Inflammatory macrophage treated with lipopolysaccharide for 4 hours (primary cell): ENCODE measurements around the gene RSPH10B2.
A peak's percentile ranks its signal among the peaks of the same experiment; 100 is the strongest.
"Not testable (repeated sequence)": the region's sequence is repeated elsewhere in the genome, so short reads cannot be mapped to it uniquely, and the experiment has no call there.

ENCODE experiments used
- DNase-seq: peaks from one replicate; pipeline ENCODE4 v3.0.0-alpha.2; 2020

RSPH10B2 gene

DNA sequence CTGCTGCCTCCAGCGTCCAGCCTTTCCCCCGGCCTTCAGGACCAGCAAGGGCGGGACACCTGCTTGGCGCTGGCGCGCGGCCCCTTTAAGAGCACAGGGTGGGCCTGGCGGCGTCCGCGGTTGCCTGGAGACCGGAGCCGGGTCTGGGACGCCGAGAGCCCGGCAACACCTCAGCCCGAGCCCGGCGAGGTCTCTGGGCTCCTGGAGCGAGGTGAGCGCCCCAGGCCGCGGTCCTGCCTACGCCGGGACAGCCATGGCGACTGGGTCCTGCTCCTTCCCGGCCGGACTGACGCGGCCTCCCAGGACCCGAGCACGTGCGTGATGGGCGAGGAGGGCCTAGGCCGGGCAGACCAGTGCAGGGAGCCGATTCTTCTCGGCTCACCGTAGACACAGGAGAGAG, at the start of gene RSPH10B2:
Gene RSPH10B2, plus strand, starts transcription at position 140 of the 400 bp plus-strand sequence. CDS start 3,575 bp downstream, outside the sequence.
- DNase-seq, result not testable (repeated sequence)

DNA sequence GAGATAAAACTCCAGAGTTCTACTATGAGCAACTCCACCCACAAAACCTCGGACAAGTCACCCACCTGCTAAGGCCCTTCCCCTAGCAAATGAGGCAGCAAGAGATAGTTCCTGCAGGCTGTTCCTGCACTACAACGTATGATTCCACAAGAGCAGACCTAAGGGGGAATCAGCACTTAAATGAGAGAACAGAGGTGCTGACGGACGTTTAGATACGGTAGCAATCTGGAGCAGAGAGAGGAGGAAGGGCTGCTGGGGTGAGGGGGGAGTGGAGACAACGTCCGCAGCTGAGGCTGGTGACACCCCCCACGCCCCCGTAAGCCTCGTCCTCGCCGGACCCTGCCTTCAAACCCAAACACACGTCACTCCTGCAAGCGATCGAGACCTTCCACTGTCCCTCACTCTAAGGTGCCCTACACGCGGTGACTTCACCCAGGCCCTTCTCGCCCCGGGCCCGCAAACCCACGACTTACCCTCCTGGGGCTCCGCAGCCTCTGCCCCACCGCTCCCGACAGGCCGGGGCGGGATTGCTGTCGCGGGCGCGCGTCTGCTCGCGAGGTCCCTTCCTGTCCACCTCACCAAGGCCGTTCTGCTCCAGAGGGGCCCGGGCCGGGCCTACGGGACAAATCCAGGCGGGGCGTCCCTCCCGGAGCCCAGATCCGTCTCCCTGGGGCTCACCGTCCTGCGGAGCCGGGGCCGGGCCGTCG, 47.8 kb upstream of the RSPH10B2 start:
- DNase-seq, result peak; percentile 30

DNA sequence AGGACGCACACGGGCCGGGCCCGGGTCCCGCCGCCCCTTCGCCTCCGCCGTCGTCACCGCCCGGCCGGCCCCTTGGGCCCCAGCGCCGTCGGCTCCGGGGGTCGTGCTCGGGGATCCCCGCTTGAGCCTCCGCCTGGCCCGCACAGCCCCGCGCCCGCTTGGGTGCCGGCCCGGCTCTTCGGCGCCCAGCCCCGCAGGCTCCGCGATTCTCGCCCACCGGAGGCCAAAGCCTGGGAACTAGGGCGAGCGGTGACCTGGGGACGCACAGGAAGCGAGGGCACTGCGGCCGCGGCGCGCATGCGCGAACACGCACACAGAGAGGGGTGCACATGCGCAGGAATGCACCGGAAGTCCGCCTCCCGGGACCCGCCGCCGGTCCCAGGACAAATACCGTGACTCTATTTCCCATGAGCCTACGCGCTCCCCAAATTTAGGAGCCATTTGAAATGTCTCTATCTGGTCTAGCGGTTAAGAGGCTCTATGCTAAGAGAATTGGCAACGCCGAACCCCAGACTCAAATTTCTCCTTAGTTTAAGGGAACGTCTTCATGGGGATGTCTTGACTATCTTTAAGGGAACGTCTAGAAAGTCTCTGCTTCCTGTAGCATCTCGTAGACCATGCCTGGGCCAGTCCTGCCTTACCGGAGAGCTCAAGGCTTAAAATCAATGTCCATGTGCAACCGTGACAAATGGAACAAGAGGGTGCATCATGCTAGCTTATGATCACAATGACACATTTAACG, 47.1 kb upstream of the RSPH10B2 start, which contains the start of gene ZNF12:
Gene ZNF12, minus strand, starts transcription at position 282 of the 742 bp plus-strand sequence. CDS start 1,774 bp downstream, outside the sequence.
- peak; percentile 98 for DNase-seq

DNA sequence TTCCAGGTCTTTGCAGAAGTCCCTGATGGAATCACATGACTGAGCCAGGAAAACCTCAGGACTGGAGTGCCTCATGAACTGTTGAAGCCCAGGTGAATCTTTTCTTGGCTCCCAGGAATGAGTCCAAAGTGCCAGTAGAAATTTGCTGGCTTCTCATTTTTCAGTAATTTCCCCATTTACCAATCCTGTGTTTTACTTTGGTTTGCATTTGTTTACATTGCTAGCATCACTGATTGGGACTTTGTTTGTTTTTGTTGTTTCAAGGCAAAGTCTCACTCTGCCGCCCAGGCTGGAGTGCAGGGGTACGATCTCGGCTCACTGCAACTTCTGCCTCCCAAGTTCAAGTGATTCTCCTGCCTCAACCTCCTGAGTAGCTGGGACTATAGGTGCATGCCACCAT, 45.6 kb upstream of the RSPH10B2 start:
- DNase-seq, result no peak

DNA sequence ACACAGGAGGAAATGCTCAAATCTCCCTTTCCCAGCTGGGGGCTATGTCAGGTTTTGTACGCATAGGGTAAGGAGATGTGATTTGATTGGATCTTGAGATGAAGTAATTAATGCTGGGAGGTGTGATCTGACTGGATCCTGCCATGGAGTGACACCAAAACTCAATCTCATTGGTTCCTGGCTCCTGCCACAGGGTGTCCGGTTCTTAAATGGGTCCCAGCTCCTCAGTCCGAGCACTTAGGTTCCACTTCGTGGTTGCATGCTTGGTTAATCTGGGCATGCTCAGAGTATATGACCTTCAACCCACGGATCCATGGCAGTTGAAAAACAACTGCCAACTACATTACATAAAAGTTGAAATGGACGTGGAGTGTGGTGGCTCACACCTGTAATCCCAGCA, 44.1 kb upstream of the RSPH10B2 start:
- DNase-seq, result no peak

DNA sequence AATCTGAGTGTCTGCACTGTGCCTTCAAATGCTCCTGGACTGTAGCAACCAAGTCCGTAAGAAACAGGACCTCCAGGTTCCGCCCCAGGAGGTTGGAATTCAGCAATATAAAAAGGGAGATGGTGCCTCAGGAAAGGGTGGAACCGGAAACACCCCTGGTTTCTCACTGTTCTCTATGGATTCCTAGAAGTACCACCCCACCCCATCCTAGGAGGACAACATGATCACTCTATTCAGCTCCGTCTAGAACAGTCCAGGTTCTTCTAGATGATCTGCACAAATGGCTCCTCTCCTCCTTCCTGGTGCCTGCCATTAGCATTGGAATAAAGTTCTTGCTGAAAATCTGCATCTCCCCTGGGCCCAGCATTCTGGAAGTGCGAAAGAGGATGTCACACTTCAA, 39.5 kb upstream of the RSPH10B2 start:
- no peak for DNase-seq

DNA sequence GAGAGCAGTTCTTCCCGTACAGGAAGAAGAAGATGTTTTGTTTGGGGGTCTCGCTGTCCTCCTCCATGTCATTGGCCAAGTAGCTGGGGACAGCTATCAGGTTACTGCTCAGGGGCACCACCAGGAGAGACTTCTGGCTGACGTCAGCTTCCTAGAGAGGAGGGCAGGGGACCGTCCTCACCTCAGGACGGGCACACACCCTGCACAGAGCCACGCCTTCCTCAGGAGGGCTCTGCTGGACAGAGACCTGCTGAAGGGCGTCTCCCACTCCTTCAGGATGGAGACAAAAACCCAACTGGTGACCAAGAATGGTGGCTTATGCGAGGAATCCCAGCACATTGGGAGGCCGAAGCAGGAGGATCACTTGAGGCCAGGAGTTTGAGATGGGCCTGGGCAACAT, 38.0 kb upstream of the RSPH10B2 start:
- not testable (repeated sequence) for DNase-seq

DNA sequence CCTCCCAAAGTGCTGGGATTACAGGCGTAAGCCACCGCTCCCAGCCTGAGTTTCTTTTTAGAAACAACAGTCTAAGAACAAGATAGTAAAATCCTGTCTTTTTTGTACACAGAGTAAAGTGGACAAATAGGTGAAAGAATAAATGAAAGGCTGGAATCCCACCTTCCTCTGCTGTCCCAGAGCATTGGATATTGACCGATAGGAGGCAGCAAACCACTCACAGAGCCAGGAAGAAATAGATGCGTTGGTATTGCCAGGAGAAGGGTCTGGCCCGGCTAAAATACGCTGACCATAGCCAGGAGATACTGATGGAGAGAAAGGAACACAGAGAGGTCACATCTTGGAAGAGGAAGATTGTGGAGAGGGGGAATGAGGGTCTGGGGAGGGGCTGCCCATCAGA, 35.8 kb upstream of the RSPH10B2 start:
- no peak for DNase-seq

DNA sequence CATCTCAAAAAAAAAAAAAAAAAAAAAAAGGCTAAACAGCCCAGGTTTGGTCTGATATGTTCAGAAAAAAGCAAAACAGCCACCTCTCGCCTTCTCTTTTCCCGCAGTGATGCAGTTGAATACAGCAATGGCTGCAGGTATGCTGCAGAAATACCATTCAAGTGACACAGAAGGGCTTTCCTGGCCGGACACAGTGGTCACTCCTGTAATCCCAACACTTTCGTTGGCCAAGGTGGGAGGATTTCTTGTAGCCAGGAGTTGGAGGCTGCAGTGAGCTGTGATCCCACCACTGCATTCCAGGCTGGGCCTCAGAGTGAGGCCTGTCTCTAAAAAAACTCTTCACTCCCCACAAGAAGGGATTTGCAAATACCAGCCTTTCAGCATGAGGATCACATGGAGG, 29.6 kb upstream of the RSPH10B2 start:
- DNase-seq, result not testable (repeated sequence)

DNA sequence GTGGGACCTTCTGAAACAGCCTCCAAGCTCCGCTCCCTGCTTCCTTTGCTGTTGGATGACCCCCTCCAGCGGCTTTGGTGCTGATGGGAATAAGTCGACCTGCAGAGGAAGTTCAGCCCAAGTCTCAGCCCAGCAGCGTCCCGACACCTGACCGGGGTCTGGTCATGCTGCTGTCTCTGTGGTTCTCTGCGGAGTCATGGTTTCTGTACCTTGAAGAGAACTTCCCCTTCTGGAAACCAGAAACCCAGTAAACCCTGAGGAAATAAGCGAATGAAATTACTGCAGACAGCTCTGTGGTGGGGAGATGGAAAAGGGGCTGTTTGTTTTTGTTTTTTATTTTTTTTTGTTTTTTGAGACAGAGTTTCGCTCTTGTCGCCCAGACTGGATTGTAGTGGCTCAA, 28.9 kb upstream of the RSPH10B2 start:
- DNase-seq, result peak; percentile 65

DNA sequence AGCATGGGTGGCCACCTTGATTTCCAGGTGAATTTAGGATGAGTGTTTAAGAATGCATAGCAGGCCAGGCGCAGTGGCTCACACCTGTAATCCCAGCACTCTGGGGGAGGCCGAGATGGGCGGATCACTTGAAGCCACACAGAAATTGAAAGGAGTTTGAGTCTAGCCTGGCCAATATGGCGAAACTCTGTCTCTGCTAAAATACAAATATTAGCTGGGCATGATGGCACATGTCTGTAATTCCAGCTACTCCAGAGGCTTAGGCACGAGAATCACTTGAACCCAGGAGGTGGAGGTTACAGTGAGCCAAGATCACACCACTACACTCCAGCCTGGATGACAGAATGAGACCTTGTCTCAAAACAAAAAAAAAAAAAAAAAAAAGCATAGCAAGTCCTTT, 27.6 kb upstream of the RSPH10B2 start:
- DNase-seq, result not testable (repeated sequence)

DNA sequence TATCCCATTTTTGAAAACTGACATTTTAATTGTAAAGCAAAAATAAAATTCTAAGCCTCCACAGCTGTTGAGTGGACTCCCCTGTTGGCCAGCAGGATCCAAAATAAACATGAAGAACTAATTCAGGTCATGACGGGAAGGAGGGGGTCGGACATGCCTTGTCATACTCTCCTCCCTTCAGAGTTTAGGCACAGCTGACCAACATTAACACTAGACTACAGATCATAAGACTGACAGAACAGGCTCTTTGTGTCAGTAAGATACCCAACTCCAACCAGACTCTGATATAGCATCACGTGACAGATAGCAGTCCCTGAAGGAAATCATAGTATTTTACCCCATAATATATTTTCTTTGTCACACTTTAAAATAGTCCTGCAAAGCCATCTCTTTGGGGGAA, 26.2 kb upstream of the RSPH10B2 start:
- DNase-seq, result no peak

DNA sequence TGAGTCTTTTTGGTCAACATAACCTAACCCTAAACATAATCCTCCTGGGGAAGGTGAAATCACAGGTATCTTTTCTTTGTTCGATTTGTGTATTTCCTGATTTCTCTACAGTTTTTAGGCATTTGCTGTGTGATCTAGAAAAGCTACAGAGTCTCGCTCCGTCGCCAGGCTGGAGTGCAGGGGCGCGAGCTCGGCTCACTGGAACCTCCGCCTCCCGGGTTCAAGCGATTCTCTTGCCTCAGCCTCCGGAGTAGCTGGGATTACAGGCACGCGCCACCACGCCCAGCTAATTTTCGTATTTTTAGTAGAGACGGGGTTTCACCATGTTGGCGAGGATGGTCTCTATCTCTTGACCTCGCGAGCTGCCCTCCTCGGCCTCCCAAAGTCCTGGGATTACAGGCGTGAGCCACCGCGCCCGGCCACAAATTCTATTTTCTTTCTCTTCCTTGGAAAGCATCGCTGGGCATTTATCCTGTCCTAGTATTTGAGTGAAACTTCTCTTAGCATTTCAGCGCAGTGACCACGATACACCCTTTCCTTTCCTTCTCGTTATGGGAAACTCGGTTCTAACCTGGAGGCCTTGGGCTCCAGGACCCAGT, 24.9 kb upstream of the RSPH10B2 start:
- DNase-seq, result not testable (repeated sequence)

DNA sequence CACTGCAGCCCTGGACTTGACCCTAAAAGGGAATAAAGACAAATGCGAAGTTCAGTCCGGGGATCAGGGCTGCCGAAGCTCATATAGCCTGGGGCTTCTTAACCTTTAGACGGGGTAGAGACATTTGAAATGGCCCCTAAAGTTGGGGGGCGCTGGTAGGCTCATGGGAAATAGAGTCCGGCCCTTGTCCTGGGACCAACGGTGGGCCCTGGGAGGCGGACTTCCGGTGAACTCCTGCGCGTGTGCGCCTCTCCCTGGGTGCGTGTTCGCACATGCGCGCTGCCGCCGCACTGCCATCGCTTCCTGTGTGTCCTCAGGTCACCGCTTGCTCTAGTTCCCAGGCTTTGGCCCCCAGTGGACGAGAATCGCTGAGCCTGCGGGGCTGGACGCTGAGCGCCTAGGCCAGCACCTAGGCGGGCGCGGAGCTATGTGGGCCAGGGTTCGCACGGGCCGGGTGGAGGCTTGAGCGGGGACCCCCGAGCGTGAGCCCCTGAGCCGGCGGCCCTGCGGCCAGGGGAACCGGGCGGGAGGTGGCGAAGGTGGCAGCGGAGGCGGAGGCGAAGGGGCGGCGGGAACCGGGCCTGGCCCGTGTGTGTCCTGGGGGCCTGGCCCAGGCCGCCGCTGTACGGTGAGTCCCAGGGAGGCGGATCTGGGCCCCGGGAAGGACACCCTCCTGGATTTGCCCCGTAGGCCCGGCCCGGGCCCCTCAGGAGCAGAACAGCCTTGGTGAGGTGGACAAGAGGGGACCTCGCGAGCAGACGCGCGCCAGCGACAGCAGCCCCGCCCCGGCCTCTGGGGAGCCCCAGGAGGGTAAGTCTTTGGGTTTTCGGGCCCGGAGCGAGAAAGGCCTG, 24.2 kb upstream of the RSPH10B2 start:
- peak; percentile 96 for DNase-seq

DNA sequence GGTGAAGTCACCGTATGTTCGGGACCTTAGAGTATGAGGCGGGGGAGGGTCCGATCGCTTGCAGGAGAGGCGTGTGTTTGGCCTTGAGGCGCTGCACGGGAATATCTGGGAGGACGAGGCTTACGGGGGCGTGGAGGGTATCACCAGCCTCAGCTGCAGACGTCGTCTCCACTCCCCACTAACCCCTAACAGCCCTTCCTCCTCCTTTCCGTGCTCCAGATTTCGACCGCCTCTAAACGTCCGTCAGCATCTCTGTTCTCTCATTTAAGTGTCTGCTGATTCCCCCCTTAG, 23.6 kb upstream of the RSPH10B2 start:
- DNase-seq, result peak; percentile 13

DNA sequence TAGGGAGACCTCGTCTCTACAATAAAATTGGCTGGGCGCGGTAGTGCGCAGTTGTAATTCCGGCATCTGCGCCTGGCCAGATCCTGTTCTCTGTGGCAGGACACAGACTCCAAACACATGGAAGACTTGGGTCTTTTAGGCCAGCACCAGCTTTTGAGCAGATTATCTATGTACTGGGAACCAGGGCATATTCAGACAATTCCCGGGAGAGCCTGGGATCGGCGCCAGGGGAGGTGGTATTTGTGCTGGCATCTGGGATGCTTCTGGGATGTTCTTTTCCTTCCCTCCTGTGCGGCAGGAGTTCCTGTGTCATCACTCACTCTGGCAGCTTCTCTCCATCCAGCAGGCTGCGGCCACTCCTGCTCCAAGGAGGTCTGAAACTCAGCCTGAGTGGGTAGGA, 15.5 kb upstream of the RSPH10B2 start:
- DNase-seq, result not testable (repeated sequence)

DNA sequence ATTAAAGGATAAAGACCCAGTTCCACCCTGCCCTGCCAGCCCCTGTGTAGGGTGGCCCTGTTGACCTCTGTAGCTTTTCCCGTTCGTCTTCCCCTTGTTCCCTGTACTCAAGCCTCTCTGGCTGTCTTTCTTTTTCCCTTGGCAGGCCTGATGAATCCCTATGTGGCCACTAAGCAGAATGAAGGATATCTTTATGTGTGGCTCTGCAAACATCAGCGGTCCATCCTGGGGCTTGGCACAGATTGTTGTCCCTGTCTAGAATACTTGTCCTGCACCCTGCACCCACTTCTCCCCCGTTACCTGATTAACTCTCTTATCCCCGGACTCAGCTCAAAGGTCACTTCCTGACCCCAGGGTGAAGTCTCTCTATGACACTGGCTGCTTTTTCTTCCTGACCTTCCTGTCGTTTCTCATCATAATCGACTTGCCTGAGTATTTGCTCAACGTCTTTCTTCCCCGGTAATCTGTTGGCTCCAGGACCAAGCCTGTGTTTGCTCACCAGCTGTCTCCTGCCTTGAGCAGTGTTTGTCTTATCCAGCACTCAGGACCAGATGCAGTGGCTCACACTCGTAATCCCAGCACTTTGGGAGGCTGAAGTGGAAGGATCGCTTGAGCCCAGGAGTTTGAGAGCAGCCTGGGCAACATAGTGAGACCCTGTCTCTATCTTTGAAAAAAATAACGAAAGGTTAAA, 9.3 kb upstream of the RSPH10B2 start:
- not testable (repeated sequence) for DNase-seq

DNA sequence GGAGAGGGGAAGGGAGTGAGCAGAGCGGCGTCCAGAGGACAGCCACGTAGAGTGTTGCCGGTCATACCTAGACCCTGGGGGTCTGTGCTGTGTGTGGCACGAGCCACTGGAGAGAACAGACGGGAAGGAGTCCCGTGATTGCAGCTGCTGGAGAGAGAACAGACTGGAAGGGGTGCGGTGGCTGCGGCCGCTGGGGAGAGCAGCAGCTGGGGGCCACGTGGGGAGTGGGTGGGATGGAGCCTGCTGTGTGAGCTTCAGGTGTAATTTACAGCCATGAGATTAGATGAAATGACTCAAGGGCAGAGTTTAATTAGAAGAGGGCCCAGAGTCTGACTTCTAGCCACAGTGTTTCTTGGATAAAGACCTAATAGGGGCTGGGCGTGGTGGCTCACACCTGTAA, 4.6 kb upstream of the RSPH10B2 start:
- DNase-seq, result not testable (repeated sequence)

DNA sequence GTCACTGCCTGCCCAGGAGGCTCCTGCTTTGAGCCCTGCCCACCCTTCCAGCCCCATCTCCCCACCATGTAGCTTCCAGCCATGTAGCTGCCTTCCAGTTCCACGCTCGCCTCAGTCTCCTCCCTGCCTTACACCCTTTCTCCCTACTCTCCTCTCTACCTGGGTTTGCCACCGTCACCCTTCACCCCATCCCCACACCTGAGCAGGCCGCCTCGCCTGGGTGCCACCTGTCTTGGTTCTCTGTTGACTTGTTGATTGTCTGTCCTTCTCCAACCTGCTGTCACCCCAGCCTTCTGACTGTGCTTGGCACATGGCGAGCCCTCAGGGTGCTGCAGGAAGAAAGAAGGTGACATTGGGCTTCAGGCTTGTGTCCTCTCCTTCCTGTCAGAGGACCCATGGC, 3.7 kb upstream of the RSPH10B2 start:
- not testable (repeated sequence) for DNase-seq

DNA sequence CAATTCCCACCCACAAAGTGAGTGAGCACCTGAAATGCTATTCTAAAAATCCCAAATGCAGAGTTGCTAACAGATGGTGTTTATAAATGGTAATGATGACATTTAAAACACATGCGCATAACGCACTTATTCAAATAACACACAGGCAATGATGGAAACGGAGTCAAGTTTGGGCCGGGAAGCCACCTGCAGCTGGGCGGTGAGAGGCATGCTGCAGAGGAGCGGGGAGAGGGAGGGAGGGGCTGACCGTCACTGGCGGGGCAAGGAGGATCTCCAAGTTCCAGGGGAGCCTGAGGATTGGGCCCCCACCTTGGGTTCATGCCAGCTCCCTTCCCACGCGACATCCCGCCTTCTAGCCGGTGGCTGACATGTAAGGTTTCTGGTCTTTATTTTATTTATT, 7.3 kb downstream of the RSPH10B2 start:
- DNase-seq, result not testable (repeated sequence)

DNA sequence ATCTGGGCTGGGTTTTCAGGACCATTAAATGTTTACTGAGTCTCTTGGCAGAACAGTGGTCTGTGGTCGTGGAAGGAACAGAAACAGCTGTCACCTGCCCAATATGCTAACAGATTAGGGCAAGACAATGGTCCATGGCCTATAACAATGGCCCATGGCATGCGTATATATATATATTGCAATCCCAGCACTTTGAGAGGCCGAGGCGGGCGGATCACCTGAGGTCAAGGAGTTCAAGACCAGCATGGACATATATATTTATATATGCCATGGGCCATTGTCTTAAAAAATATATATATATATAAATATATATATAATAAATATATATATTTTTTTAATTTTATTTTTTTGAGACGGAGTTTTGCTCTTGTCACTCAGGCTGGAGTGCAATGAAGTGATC, 27.7 kb downstream of the RSPH10B2 start:
- not testable (repeated sequence) for DNase-seq

DNA sequence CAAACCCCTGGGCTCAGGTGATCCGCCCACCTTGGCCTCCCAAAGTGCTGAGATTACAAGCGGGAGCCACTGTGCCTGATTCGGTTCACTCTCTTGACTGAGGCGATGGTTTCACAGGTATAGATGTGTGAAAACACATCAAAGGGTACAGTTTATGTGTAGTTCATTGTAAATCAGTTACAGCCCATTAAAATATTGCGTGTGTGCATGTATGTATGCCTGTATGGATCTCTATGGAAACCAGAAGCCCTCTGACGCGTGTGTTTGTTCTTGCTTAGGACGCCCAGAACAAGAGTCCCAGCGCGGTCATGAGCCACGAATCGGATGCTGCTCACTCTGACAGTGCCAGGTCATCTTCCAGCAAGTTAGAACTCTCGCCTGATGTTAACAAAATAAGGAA, 35.5 kb downstream of the RSPH10B2 start:
- not testable (repeated sequence) for DNase-seq
